WERI-Rb-1 (cell line): ENCODE results near the gene ADORA1.

ENCODE experiments used
- DNase-seq: peaks from one replicate; pipeline ENCODE4 v3.0.0-alpha.2; 2020
- H3K27ac ChIP-seq: fragments of 250-450 bp; sonication (Bioruptor Pico); 2 replicates; pipeline ENCODE4 v1.5.1; 2020; ENCODE audit warnings: mild to moderate bottlenecking, moderate library complexity
- H3K27me3 ChIP-seq: fragments of 250-450 bp; sonication (Bioruptor Pico); 2 replicates; pipeline ENCODE4 v1.5.1; 2021; ENCODE audit warnings: mild to moderate bottlenecking, low read depth, moderate library complexity; ENCODE audit not compliant: insufficient read depth, severe bottlenecking
- H3K36me3 ChIP-seq: fragments of 250-450 bp; sonication (Bioruptor Pico); 2 replicates; pipeline ENCODE4 v1.5.1; 2020; ENCODE audit warnings: mild to moderate bottlenecking, moderate library complexity
- H3K4me3 ChIP-seq: 2 replicates; pipeline ENCODE4 v1.5.1; 2011; ENCODE audit warnings: low read depth, mild to moderate bottlenecking, control low read depth, low read length
- H3K9me3 ChIP-seq: fragments of 250-450 bp; sonication (Bioruptor Pico); 2 replicates; pipeline ENCODE4 v1.5.1; 2021; ENCODE audit warnings: mild to moderate bottlenecking, moderate library complexity; ENCODE audit not compliant: severe bottlenecking
- CTCF ChIP-seq: IDR thresholded peaks from 2 replicates; pipeline ENCODE4 v1.5.1; 2011; ENCODE audit warnings: low read depth, mild to moderate bottlenecking, control low read depth, inconsistent platforms, low read length

ADORA1 gene

GRCh38 chr1:203216274-203217138, 89.0 kb downstream of the ADORA1 start:
- H3K27me3 ChIP-seq: no peaks in the 10 kb centered on the region
- no peak overlapping the region for H3K4me3 ChIP-seq
- H3K36me3 ChIP-seq: no peaks in the 10 kb centered on the region
- peak overlapping the region; percentile 16 for H3K27ac ChIP-seq
- peak; percentile 93 for DNase-seq
- TF ChIP-seq CTCF: peak; percentile 91
- no peaks in the 10 kb centered on the region for H3K9me3 ChIP-seq
